Naive thymus-derived CD4-positive, alpha-beta T cell (primary cell): ENCODE results near the gene CAPN9. TPM values are rescaled to one million over a fixed set of nuclear protein-coding genes. Genes with fewer than 3 reads are reported as not detected.

Source experiments
- ATAC-seq: fragments of 150-1000 bp; cut with Tn5 transposase; 2 replicates; pipeline ENCODE4 v1.10.0; 2021; ENCODE audit warnings: mild to moderate bottlenecking, moderate library complexity
- CTCF ChIA-PET: fragments of 350-600 bp; sonication (Branson Sonifier 250); formaldehyde crosslinking; loops from one replicate; lab custom pipeline; 2021; ENCODE audit warnings: antibody characterized with exemption; lab: Charles Lee
- POLR2A ChIA-PET: fragments of 350-600 bp; sonication (Branson Sonifier 250); formaldehyde crosslinking; loops from one replicate; lab custom pipeline; 2021; ENCODE audit warnings: antibody characterized with exemption, inconsistent platforms; lab: Charles Lee
- DNase-seq, 9 donors: peaks; one replicate each; pipeline versions ENCODE4 v3.0.0 to v3.0.0-alpha.2; 2020 to 2022; ENCODE audit warnings: mixed read lengths in 1 of 9
- H3K27ac ChIP-seq: one replicate; pipeline ENCODE4 v1.7.0; 2013; ENCODE audit warnings: mild to moderate bottlenecking, low read depth, low read length, moderate library complexity
- H3K27me3 ChIP-seq, 2 donors: one replicate each; pipeline ENCODE4 v1.7.0; 2013; ENCODE audit warnings: low read length in 2 of 2, mild to moderate bottlenecking in 2 of 2, moderate library complexity in 2 of 2; ENCODE audit not compliant: control insufficient read depth in 2 of 2, insufficient read depth in 2 of 2
- H3K36me3 ChIP-seq, 3 experiments: 1 replicate in 2 of 3; 2 replicates in 1 of 3; pipeline ENCODE4 v1.7.0; 2013; ENCODE audit warnings: low read length in 3 of 3, mild to moderate bottlenecking in 3 of 3, moderate library complexity in 1 of 3; ENCODE audit not compliant: insufficient read depth in 3 of 3, control insufficient read depth in 2 of 3
- H3K4me1 ChIP-seq, 2 donors: one replicate each; pipeline ENCODE4 v1.7.0; 2013; ENCODE audit warnings: low read length in 2 of 2, mild to moderate bottlenecking in 2 of 2, moderate library complexity in 1 of 2; ENCODE audit not compliant: control insufficient read depth in 2 of 2, insufficient read depth in 2 of 2
- H3K4me3 ChIP-seq: 2 replicates; pipeline ENCODE4 v1.7.0; 2013; ENCODE audit warnings: mild to moderate bottlenecking, low read length
- H3K9me3 ChIP-seq, 3 experiments: 1 replicate in 2 of 3; 2 replicates in 1 of 3; pipeline ENCODE4 v1.7.0; 2013; ENCODE audit warnings: low read length in 3 of 3; ENCODE audit not compliant: control insufficient read depth in 2 of 3
- H3K27ac Mint-ChIP-seq, 9 donors: one replicate each; pipeline ENCODE4 v1.8.0; 2020 to 2022; ENCODE audit warnings: mixed read lengths in 9 of 9, mild to moderate bottlenecking in 8 of 9, moderate library complexity in 5 of 9, inconsistent platforms in 2 of 9
- H3K27me3 Mint-ChIP-seq, 5 donors: one replicate each; pipeline ENCODE4 v1.8.0; 2021 to 2022; ENCODE audit warnings: mixed read lengths in 5 of 5, mild to moderate bottlenecking in 1 of 5
- H3K36me3 Mint-ChIP-seq, 5 donors: one replicate each; pipeline ENCODE4 v1.8.0; 2020 to 2022; ENCODE audit warnings: mixed read lengths in 5 of 5, mild to moderate bottlenecking in 3 of 5, inconsistent platforms in 1 of 5
- H3K4me1 Mint-ChIP-seq, 7 donors: one replicate each; pipeline ENCODE4 v1.8.0; 2020 to 2022; ENCODE audit warnings: mixed read lengths in 7 of 7, mild to moderate bottlenecking in 3 of 7, inconsistent platforms in 1 of 7
- H3K4me3 Mint-ChIP-seq, 10 donors: one replicate each; pipeline ENCODE4 v1.8.0; 2020 to 2022; ENCODE audit warnings: mild to moderate bottlenecking in 10 of 10, mixed read lengths in 10 of 10, moderate library complexity in 6 of 10, inconsistent platforms in 2 of 10
- H3K9me3 Mint-ChIP-seq, 11 donors: one replicate each; pipeline ENCODE4 v1.8.0; 2020 to 2022; ENCODE audit warnings: mixed read lengths in 11 of 11, mild to moderate bottlenecking in 4 of 11, inconsistent platforms in 1 of 11, moderate library complexity in 1 of 11
- intact Hi-C, 2 donors: fragments of 100-400 bp; cut with micrococcal nuclease; formaldehyde crosslinking; loops; one replicate each; pipeline ENCODE4 v1.15.1; 2023
- polyA plus RNA-seq, 2 donors: library from polyadenylated mRNA; unstranded; fragments of 300-500 nt; fragmentation: Illumina TruSeq; gene quantifications; one replicate each; pipeline ENCODE4 v1.2.3, GENCODE V29; 2021
- total RNA-seq, 6 experiments: library from RNA in 5 of 6; stranded (reverse) in 5 of 6; gene quantifications; 1 replicate in 5 of 6; 2 replicates in 1 of 6; pipeline ENCODE4 v1.2.3 and lab custom pipeline; 2021 to 2026

The CAPN9 gene
- total and polyA plus RNA-seq, 7 experiments from 2014 or later = 0.12 TPM; not detected in 6

DNA sequence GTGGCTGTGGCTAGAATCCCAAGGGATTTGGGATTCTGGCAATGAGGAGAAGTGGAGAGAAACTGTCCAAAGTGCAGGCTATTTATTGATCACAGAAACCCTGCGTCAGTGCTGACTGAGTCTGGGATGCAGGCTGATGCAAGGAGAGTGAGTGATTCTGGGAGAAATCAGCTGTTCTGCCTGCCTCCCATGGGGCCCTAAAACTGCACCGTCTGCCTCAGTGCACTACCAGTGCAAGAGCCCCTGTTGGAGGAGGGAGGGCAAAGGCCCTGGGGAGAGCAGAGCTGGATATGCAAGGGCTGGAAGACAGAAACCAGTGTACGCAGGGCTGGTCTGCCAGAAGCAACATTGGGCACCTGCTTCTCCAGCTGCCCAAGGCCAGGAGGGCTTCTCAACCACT lies 78.6 kb downstream of the CAPN9 start:
- Mint-ChIP-seq H3K27me3 (peaks cover 0 to 10% (median 1%) of the 10 kb centered on the region in 5 donors), H3K4me3 (no peak overlapping the region), H3K4me1 (no peaks in the 10 kb centered on the region), H3K27ac (no peak overlapping the region), H3K36me3 (peaks cover 0 to 5% (median 0%) of the 10 kb centered on the region in 5 donors), H3K9me3 (peaks cover 0 to 5% (median 0%) of the 10 kb centered on the region in 11 donors)
- no peaks in the 10 kb centered on the region for H3K9me3 ChIP-seq
- POLR2A ChIA-PET = no interaction called here
- DNase-seq (no peak), ATAC-seq (no peak)
- no peaks in the 10 kb centered on the region for H3K27me3 ChIP-seq
- intact Hi-C loops = no loop called here
- no peak overlapping the region for H3K4me3 ChIP-seq
- no peak overlapping the region for H3K27ac ChIP-seq
- no peaks in the 10 kb centered on the region for H3K36me3 ChIP-seq
- CTCF ChIA-PET = no interaction called here
- H3K4me1 ChIP-seq = no peaks in the 10 kb centered on the region

DNA sequence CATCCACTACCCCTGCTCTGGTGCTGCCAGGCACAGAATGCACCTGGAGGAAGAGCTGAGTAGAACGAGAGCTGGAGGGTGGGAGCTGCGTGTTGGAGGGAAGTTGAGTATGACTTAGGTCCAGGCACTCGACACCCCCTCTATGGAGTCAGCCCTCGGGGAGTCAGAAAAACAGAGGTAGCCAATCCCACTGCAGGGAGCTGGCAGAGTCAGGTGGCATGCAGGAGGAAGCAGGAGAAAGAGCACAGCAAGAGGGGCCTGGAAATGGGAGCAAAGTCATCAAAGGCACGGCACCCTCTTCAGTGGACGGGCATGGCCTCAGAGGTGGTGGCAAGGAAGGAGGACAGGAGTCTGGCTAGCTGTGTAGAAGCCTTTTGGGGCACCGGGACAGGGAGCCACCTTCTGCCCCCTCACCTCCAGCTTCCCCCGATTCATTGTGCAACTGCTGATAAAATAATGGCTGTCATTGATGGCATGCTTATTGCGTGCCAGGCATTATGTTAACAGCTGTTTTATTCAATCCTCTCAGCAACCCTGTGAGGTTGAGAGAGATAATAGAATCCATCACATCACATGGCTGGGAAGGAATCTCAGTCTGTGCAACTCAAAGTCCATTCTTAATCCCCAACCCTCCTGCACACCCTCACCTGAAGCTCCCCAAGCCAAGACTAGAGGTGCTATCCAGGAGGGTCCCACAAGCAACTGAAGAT lies 79.1 kb downstream of the CAPN9 start:
- DNase-seq (no peak), ATAC-seq (no peak)
- Histone ChIP-seq H3K9me3 (no peaks in the 10 kb centered on the region), H3K27me3 (no peaks in the 10 kb centered on the region), H3K27ac (no peak overlapping the region), H3K4me3 (no peak overlapping the region), H3K36me3 (no peaks in the 10 kb centered on the region), H3K4me1 (no peaks in the 10 kb centered on the region)
- Mint-ChIP-seq H3K27ac (no peak overlapping the region), H3K4me1 (no peaks in the 10 kb centered on the region), H3K9me3 (peaks cover 0 to 9% (median 0%) of the 10 kb centered on the region in 11 donors), H3K36me3 (peaks cover 0 to 5% (median 0%) of the 10 kb centered on the region in 5 donors), H3K4me3 (no peak overlapping the region), H3K27me3 (peaks cover 0 to 10% (median 2%) of the 10 kb centered on the region in 5 donors)
- CTCF ChIA-PET = no interaction called here
- POLR2A ChIA-PET = no interaction called here
- intact Hi-C loops = no loop called here

DNA sequence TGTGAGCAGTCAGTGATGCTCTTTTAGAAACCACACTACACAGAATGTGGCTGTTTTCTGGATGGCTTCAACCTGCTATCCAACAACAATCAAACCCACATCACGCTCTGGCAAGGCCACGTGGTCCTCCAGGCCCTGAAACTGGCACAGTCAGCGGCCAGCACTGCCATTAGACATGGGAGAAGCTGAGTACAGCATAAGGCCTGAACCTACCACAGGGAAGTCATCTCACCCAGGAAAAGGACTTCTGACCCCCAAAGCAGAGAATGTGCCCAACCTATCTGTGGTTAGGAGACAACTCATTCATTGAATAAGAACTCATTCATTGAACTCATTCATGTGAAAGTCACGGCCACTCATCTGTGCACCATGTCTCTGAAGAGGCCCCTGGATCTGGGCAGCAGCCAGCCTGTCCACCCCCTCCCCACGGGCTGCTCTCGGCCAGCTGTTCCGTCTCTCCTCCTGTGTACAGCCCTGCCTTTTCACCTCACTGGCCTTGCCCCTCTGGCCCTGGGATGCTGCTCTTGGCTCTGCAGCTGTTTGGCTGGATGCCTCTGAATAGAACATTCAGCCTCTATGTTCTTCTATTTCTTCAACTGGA lies 80.0 kb downstream of the CAPN9 start:
- H3K27me3 Mint-ChIP-seq = peaks cover 0 to 6% (median 3%) of the 10 kb centered on the region in 5 donors
- H3K27me3 ChIP-seq = no peaks in the 10 kb centered on the region
- H3K27ac ChIP-seq = no peak overlapping the region
- ChIA-PET POLR2A (no interaction called here), CTCF (no interaction called here)
- H3K36me3 Mint-ChIP-seq = peaks cover 0 to 5% (median 0%) of the 10 kb centered on the region in 5 donors
- H3K9me3 Mint-ChIP-seq = peaks cover 0 to 17% (median 3%) of the 10 kb centered on the region in 11 donors
- DNase-seq (no peak), ATAC-seq (no peak)
- H3K36me3 ChIP-seq = no peaks in the 10 kb centered on the region
- H3K4me1 ChIP-seq = no peaks in the 10 kb centered on the region
- no peaks in the 10 kb centered on the region for H3K9me3 ChIP-seq
- no peak overlapping the region for H3K4me3 ChIP-seq
- H3K27ac Mint-ChIP-seq = no peak overlapping the region
- intact Hi-C loops = no loop called here
- no peak overlapping the region for H3K4me3 Mint-ChIP-seq
- H3K4me1 Mint-ChIP-seq = no peaks in the 10 kb centered on the region

- H3K4me1 ChIP-seq = no peaks in the 10 kb centered on the region
- H3K27ac ChIP-seq = no peak overlapping the region
- H3K36me3 ChIP-seq = no peaks in the 10 kb centered on the region
- H3K27me3 Mint-ChIP-seq = peaks cover 0 to 7% (median 5%) of the 10 kb centered on the region in 5 donors
- DNase-seq (no peak), ATAC-seq (no peak)
- peaks cover 0 to 5% (median 0%) of the 10 kb centered on the region in 5 donors for H3K36me3 Mint-ChIP-seq
- ChIA-PET POLR2A (no interaction called here), CTCF (no interaction called here)
- no peaks in the 10 kb centered on the region for H3K27me3 ChIP-seq
- H3K9me3 ChIP-seq = no peaks in the 10 kb centered on the region
- peaks cover 0 to 18% (median 5%) of the 10 kb centered on the region in 11 donors for H3K9me3 Mint-ChIP-seq
- no peak overlapping the region for H3K27ac Mint-ChIP-seq
- no peaks in the 10 kb centered on the region for H3K4me1 Mint-ChIP-seq
- intact Hi-C loops = no loop called here
- no peak overlapping the region for H3K4me3 ChIP-seq
- H3K4me3 Mint-ChIP-seq = no peak overlapping the region
Measured at GRCh38 chr1:230827801-230828200, 80.6 kb downstream of the CAPN9 start.

GRCh38 chr1:230828421-230828820 lies 81.2 kb downstream of the CAPN9 start:
- Mint-ChIP-seq H3K36me3 (peaks cover 0 to 5% (median 0%) of the 10 kb centered on the region in 5 donors), H3K4me1 (no peaks in the 10 kb centered on the region), H3K4me3 (no peak overlapping the region), H3K27ac (no peak overlapping the region), H3K27me3 (peaks cover 0 to 9% (median 6%) of the 10 kb centered on the region in 5 donors), H3K9me3 (peaks cover 0 to 18% (median 5%) of the 10 kb centered on the region in 11 donors)
- Histone ChIP-seq H3K9me3 (no peaks in the 10 kb centered on the region), H3K36me3 (no peaks in the 10 kb centered on the region), H3K27me3 (no peaks in the 10 kb centered on the region), H3K27ac (no peak overlapping the region), H3K4me3 (no peak overlapping the region), H3K4me1 (no peaks in the 10 kb centered on the region)
- ATAC-seq (no peak), DNase-seq (no peak)
- POLR2A ChIA-PET = no interaction called here
- CTCF ChIA-PET = no interaction called here
- intact Hi-C loops = no loop called here

- Mint-ChIP-seq H3K4me3 (no peak overlapping the region), H3K4me1 (no peaks in the 10 kb centered on the region), H3K9me3 (peaks cover 0 to 18% (median 7%) of the 10 kb centered on the region in 11 donors), H3K27ac (no peak overlapping the region), H3K27me3 (peaks cover 0 to 14% (median 12%) of the 10 kb centered on the region in 5 donors), H3K36me3 (peaks cover 0 to 5% (median 0%) of the 10 kb centered on the region in 5 donors)
- Histone ChIP-seq H3K4me3 (no peak overlapping the region), H3K9me3 (no peaks in the 10 kb centered on the region), H3K27me3 (no peaks in the 10 kb centered on the region), H3K27ac (no peak overlapping the region), H3K4me1 (no peaks in the 10 kb centered on the region), H3K36me3 (no peaks in the 10 kb centered on the region)
- CTCF ChIA-PET = no interaction called here
- intact Hi-C loops = no loop called here
- POLR2A ChIA-PET = no interaction called here
- no peak for ATAC-seq
- no peak for DNase-seq
Measured at GRCh38 chr1:230831771-230832170, 84.6 kb downstream of the CAPN9 start.
